GM23338 (cell line): ENCODE measurements around the gene EXOC4. TPM values are rescaled to one million over a fixed set of nuclear protein-coding genes. Genes with fewer than 3 reads are reported as not detected.

ENCODE experiments used
- ATAC-seq: fragments of 200-7000 bp; cut with Tn5 transposase; 3 replicates; pipeline ENCODE4 v1.9.1; 2020
- DNase-seq: peaks from one replicate; pipeline ENCODE4 v3.0.0-alpha.2; 2015; ENCODE audit warnings: low spot score
- H2AFZ ChIP-seq: fragments of 200-600 bp; sonication (generic); 2 replicates; pipeline ENCODE4 v1.8.0; 2016; ENCODE audit warnings: antibody characterized with exemption, mild to moderate bottlenecking, moderate library complexity
- H3F3A ChIP-seq: fragments of 200-600 bp; sonication (generic); replicated peaks from 2 replicates; pipeline ENCODE4 v1.8.0; 2017; ENCODE audit warnings: antibody characterized with exemption, mixed run types, low read depth
- H3K27ac ChIP-seq: fragments of 200-600 bp; sonication (generic); 2 replicates; pipeline ENCODE4 v1.6.1; 2016; ENCODE audit warnings: low read depth
- H3K27me3 ChIP-seq: fragments of 200-600 bp; sonication (generic); 2 replicates; pipeline ENCODE4 v1.8.0; 2016; ENCODE audit warnings: mild to moderate bottlenecking, mixed run types, moderate library complexity; ENCODE audit not compliant: insufficient read depth
- H3K36me3 ChIP-seq: fragments of 200-600 bp; sonication (generic); 2 replicates; pipeline ENCODE4 v1.8.0; 2016; ENCODE audit warnings: mild to moderate bottlenecking; ENCODE audit not compliant: insufficient read depth
- H3K4me1 ChIP-seq: fragments of 200-600 bp; sonication (generic); 2 replicates; pipeline ENCODE4 v1.8.0; 2016; ENCODE audit warnings: mild to moderate bottlenecking, moderate library complexity; ENCODE audit not compliant: insufficient read depth
- H3K4me2 ChIP-seq: fragments of 200-600 bp; sonication (generic); 2 replicates; pipeline ENCODE4 v1.7.1; 2017; ENCODE audit warnings: mixed run types
- H3K4me3 ChIP-seq: fragments of 200-600 bp; sonication (generic); 2 replicates; pipeline ENCODE4 v1.6.1; 2016; ENCODE audit warnings: mixed run types
- H3K79me2 ChIP-seq: fragments of 200-600 bp; sonication (generic); replicated peaks from 2 replicates; pipeline ENCODE4 v1.8.0; 2017; ENCODE audit warnings: mild to moderate bottlenecking; ENCODE audit not compliant: insufficient read depth
- H3K9me2 ChIP-seq: fragments of 200-600 bp; sonication (generic); 2 replicates; pipeline ENCODE4 v1.8.0; 2017; ENCODE audit not compliant: insufficient read depth
- H4K20me1 ChIP-seq: fragments of 200-600 bp; sonication (generic); replicated peaks from 2 replicates; pipeline ENCODE4 v1.8.0; 2017; ENCODE audit warnings: mild to moderate bottlenecking; ENCODE audit not compliant: insufficient read depth
- H3K27ac Mint-ChIP-seq: 2 replicates; pipeline ENCODE4 v1.8.0; 2020; ENCODE audit warnings: inconsistent platforms, mild to moderate bottlenecking, moderate library complexity, mixed read lengths
- H3K27me3 Mint-ChIP-seq: 3 replicates; pipeline ENCODE4 v1.8.0; 2022; ENCODE audit warnings: low read depth, mild to moderate bottlenecking, moderate library complexity, mixed read lengths, inconsistent platforms; ENCODE audit not compliant: insufficient read depth, poor library complexity
- H3K36me3 Mint-ChIP-seq: 3 replicates; pipeline ENCODE4 v1.8.0; 2021; ENCODE audit warnings: low read depth, mild to moderate bottlenecking, inconsistent platforms, moderate library complexity, mixed read lengths
- H3K4me1 Mint-ChIP-seq: 3 replicates; pipeline ENCODE4 v1.8.0; 2020; ENCODE audit warnings: mild to moderate bottlenecking, inconsistent platforms, mixed read lengths
- H3K4me3 Mint-ChIP-seq: 3 replicates; pipeline ENCODE4 v1.8.0; 2021; ENCODE audit warnings: moderate library complexity, mild to moderate bottlenecking, inconsistent platforms, mixed read lengths
- H3K9me3 Mint-ChIP-seq: 3 replicates; pipeline ENCODE4 v1.8.0; 2020; ENCODE audit warnings: moderate library complexity, mild to moderate bottlenecking, inconsistent platforms, mixed read lengths
- CREB1 ChIP-seq: fragments of 250-450 bp; sonication (Bioruptor Pico); IDR thresholded peaks from 2 replicates; pipeline ENCODE4 v1.5.0; 2020; ENCODE audit warnings: low read depth, mild to moderate bottlenecking, moderate library complexity
- EZH2 ChIP-seq: fragments of 200-600 bp; sonication (generic); IDR thresholded peaks from one replicate; pipeline ENCODE4 v1.8.0; 2017; ENCODE audit warnings: antibody characterized with exemption, mild to moderate bottlenecking, low read depth; ENCODE audit not compliant: unreplicated experiment
- EZH2phosphoT487 ChIP-seq: fragments of 200-600 bp; sonication (generic); IDR thresholded peaks from one replicate; pipeline ENCODE4 v1.8.1; 2018; ENCODE audit warnings: antibody characterized with exemption; ENCODE audit not compliant: unreplicated experiment
- JUNB ChIP-seq: IDR thresholded peaks from one replicate; pipeline ENCODE4 v1.6.1; 2016; ENCODE audit warnings: antibody characterized with exemption; ENCODE audit not compliant: unreplicated experiment
- NANOG ChIP-seq: IDR thresholded peaks from 2 replicates; pipeline ENCODE4 v1.6.1; 2016; ENCODE audit warnings: antibody characterized with exemption, borderline replicate concordance
- POLR2AphosphoS5 ChIP-seq: IDR thresholded peaks from 2 replicates; pipeline ENCODE4 v1.6.1; 2016; ENCODE audit warnings: antibody characterized with exemption, low read depth
- STAT1 ChIP-seq: IDR thresholded peaks from one replicate; pipeline ENCODE4 v1.6.1; 2016; ENCODE audit warnings: antibody characterized with exemption; ENCODE audit not compliant: unreplicated experiment
- ZNF114 ChIP-seq: fragments of 250-450 bp; sonication (Bioruptor Pico); IDR thresholded peaks from 2 replicates; pipeline ENCODE4 v1.5.0; 2020; ENCODE audit warnings: mild to moderate bottlenecking, moderate library complexity
- ZNF331 ChIP-seq: fragments of 250-450 bp; sonication (Bioruptor Pico); IDR thresholded peaks from 2 replicates; pipeline ENCODE4 v1.5.0; 2020; ENCODE audit warnings: low read depth, mild to moderate bottlenecking, moderate library complexity
- polyA plus RNA-seq: library from polyadenylated mRNA; unstranded; fragments of >200 nt; fragmentation: Nextera tagmentation; extraction: Ambion mirVana; gene quantifications from 2 replicates; pipeline ENCODE4 v1.2.1, GENCODE V29; 2016
- total RNA-seq: library from RNA; depleted of rRNA; stranded (reverse); fragments of >200 nt; shearing (Covaris generic); gene quantifications from 2 replicates; pipeline ENCODE4 v1.2.3, GENCODE V29; 2014
- TF ChIP-seq, protein P1 (sequence below): fragments of 250-450 bp; sonication (Bioruptor Pico); IDR thresholded peaks from 2 replicates; pipeline ENCODE4 v1.5.0; 2020; ENCODE audit warnings: mild to moderate bottlenecking, moderate library complexity
- TF ChIP-seq, protein P2 (sequence below), 2 experiments: fragments of 200-600 bp in 1 of 2; sonication (generic) in 1 of 2; conservative IDR thresholded peaks; 2 replicates each; pipeline versions ENCODE4 v1.5.1 to v1.6.1; 2016 to 2017; ENCODE audit warnings: antibody characterized with exemption in 2 of 2, low read depth in 2 of 2, mild to moderate bottlenecking in 2 of 2, moderate library complexity in 1 of 2
- TF ChIP-seq, protein P3 (sequence below): IDR thresholded peaks from 2 replicates; pipeline ENCODE4 v1.6.1; 2016; ENCODE audit warnings: antibody characterized with exemption
- TF ChIP-seq, protein P4 (sequence below): IDR thresholded peaks from one replicate; pipeline ENCODE4 v1.6.1; 2018; ENCODE audit warnings: antibody characterized with exemption; ENCODE audit not compliant: unreplicated experiment

EXOC4 gene
- total and polyA plus RNA-seq, 2 experiments from 2014 or later: 37.5 to 52.7 TPM

GRCh38 chr7:133783276-133783675 lies 530.4 kb downstream of the EXOC4 start:
- no peaks in the 10 kb centered on the region for H3K4me1 ChIP-seq
- H3K36me3 ChIP-seq: no peaks in the 10 kb centered on the region; the same call in 1 of the 2 replicates
- no peak overlapping the region for H3K4me3 Mint-ChIP-seq
- no peaks in the 10 kb centered on the region; the same call in none of the 2 replicates for H4K20me1 ChIP-seq
- no peak overlapping the region for H3K27ac Mint-ChIP-seq
- peaks cover 12% of the 10 kb centered on the region; the same call in 2 of the 3 replicates for H3K36me3 Mint-ChIP-seq
- H3K4me2 ChIP-seq: no peak overlapping the region
- H2AFZ ChIP-seq: no peak overlapping the region
- no peaks in the 10 kb centered on the region for H3K79me2 ChIP-seq
- H3K9me3 Mint-ChIP-seq: peaks cover 6% of the 10 kb centered on the region; the same call in 1 of the 3 replicates
- DNase-seq: no peak
- no peaks in the 10 kb centered on the region for H3F3A ChIP-seq
- peaks cover 6% of the 10 kb centered on the region for H3K9me2 ChIP-seq
- no peak overlapping the region for H3K4me3 ChIP-seq
- no peak for ATAC-seq
- no peak for TF ChIP-seq NANOG
- TF ChIP-seq, protein P1, sequence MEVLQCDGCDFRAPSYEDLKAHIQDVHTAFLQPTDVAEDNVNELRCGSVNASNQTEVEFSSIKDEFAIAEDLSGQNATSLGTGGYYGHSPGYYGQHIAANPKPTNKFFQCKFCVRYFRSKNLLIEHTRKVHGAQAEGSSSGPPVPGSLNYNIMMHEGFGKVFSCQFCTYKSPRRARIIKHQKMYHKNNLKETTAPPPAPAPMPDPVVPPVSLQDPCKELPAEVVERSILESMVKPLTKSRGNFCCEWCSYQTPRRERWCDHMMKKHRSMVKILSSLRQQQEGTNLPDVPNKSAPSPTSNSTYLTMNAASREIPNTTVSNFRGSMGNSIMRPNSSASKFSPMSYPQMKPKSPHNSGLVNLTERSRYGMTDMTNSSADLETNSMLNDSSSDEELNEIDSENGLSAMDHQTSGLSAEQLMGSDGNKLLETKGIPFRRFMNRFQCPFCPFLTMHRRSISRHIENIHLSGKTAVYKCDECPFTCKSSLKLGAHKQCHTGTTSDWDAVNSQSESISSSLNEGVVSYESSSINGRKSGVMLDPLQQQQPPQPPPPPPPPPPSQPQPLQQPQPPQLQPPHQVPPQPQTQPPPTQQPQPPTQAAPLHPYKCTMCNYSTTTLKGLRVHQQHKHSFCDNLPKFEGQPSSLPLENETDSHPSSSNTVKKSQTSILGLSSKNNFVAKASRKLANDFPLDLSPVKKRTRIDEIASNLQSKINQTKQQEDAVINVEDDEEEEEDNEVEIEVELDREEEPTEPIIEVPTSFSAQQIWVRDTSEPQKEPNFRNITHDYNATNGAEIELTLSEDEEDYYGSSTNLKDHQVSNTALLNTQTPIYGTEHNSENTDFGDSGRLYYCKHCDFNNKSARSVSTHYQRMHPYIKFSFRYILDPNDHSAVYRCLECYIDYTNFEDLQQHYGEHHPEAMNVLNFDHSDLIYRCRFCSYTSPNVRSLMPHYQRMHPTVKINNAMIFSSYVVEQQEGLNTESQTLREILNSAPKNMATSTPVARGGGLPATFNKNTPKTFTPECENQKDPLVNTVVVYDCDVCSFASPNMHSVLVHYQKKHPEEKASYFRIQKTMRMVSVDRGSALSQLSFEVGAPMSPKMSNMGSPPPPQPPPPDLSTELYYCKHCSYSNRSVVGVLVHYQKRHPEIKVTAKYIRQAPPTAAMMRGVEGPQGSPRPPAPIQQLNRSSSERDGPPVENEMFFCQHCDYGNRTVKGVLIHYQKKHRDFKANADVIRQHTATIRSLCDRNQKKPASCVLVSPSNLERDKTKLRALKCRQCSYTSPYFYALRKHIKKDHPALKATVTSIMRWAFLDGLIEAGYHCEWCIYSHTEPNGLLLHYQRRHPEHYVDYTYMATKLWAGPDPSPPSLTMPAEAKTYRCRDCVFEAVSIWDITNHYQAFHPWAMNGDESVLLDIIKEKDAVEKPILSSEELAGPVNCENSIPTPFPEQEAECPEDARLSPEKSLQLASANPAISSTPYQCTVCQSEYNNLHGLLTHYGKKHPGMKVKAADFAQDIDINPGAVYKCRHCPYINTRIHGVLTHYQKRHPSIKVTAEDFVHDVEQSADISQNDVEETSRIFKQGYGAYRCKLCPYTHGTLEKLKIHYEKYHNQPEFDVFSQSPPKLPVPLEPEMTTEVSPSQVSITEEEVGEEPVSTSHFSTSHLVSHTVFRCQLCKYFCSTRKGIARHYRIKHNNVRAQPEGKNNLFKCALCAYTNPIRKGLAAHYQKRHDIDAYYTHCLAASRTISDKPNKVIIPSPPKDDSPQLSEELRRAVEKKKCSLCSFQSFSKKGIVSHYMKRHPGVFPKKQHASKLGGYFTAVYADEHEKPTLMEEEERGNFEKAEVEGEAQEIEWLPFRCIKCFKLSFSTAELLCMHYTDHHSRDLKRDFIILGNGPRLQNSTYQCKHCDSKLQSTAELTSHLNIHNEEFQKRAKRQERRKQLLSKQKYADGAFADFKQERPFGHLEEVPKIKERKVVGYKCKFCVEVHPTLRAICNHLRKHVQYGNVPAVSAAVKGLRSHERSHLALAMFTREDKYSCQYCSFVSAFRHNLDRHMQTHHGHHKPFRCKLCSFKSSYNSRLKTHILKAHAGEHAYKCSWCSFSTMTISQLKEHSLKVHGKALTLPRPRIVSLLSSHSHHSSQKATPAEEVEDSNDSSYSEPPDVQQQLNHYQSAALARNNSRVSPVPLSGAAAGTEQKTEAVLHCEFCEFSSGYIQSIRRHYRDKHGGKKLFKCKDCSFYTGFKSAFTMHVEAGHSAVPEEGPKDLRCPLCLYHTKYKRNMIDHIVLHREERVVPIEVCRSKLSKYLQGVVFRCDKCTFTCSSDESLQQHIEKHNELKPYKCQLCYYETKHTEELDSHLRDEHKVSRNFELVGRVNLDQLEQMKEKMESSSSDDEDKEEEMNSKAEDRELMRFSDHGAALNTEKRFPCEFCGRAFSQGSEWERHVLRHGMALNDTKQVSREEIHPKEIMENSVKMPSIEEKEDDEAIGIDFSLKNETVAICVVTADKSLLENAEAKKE (CRISPR knock-in tag): no peak
- no peak for TF ChIP-seq ZNF331
- TF ChIP-seq EZH2phosphoT487: no peak
- no peak for TF ChIP-seq ZNF114
- TF ChIP-seq, protein P2, sequence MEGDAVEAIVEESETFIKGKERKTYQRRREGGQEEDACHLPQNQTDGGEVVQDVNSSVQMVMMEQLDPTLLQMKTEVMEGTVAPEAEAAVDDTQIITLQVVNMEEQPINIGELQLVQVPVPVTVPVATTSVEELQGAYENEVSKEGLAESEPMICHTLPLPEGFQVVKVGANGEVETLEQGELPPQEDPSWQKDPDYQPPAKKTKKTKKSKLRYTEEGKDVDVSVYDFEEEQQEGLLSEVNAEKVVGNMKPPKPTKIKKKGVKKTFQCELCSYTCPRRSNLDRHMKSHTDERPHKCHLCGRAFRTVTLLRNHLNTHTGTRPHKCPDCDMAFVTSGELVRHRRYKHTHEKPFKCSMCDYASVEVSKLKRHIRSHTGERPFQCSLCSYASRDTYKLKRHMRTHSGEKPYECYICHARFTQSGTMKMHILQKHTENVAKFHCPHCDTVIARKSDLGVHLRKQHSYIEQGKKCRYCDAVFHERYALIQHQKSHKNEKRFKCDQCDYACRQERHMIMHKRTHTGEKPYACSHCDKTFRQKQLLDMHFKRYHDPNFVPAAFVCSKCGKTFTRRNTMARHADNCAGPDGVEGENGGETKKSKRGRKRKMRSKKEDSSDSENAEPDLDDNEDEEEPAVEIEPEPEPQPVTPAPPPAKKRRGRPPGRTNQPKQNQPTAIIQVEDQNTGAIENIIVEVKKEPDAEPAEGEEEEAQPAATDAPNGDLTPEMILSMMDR (conservative IDR thresholded peaks at IDR 0.05; ENCODE audit: low read depth in 2 of 2): no peak
- TF ChIP-seq STAT1: no peak
- TF ChIP-seq JUNB: no peak
- no peak for TF ChIP-seq POLR2AphosphoS5
- TF ChIP-seq, protein P3, sequence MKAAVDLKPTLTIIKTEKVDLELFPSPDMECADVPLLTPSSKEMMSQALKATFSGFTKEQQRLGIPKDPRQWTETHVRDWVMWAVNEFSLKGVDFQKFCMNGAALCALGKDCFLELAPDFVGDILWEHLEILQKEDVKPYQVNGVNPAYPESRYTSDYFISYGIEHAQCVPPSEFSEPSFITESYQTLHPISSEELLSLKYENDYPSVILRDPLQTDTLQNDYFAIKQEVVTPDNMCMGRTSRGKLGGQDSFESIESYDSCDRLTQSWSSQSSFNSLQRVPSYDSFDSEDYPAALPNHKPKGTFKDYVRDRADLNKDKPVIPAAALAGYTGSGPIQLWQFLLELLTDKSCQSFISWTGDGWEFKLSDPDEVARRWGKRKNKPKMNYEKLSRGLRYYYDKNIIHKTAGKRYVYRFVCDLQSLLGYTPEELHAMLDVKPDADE: no peak
- TF ChIP-seq, protein P4, sequence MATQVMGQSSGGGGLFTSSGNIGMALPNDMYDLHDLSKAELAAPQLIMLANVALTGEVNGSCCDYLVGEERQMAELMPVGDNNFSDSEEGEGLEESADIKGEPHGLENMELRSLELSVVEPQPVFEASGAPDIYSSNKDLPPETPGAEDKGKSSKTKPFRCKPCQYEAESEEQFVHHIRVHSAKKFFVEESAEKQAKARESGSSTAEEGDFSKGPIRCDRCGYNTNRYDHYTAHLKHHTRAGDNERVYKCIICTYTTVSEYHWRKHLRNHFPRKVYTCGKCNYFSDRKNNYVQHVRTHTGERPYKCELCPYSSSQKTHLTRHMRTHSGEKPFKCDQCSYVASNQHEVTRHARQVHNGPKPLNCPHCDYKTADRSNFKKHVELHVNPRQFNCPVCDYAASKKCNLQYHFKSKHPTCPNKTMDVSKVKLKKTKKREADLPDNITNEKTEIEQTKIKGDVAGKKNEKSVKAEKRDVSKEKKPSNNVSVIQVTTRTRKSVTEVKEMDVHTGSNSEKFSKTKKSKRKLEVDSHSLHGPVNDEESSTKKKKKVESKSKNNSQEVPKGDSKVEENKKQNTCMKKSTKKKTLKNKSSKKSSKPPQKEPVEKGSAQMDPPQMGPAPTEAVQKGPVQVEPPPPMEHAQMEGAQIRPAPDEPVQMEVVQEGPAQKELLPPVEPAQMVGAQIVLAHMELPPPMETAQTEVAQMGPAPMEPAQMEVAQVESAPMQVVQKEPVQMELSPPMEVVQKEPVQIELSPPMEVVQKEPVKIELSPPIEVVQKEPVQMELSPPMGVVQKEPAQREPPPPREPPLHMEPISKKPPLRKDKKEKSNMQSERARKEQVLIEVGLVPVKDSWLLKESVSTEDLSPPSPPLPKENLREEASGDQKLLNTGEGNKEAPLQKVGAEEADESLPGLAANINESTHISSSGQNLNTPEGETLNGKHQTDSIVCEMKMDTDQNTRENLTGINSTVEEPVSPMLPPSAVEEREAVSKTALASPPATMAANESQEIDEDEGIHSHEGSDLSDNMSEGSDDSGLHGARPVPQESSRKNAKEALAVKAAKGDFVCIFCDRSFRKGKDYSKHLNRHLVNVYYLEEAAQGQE: no peak
- no peak for TF ChIP-seq CREB1 (CRISPR knock-in tag)
- TF ChIP-seq EZH2: no peak
- H3K27ac ChIP-seq: no peak overlapping the region
- H3K27me3 ChIP-seq: no peaks in the 10 kb centered on the region
- H3K4me1 Mint-ChIP-seq: no peaks in the 10 kb centered on the region
- no peaks in the 10 kb centered on the region for H3K27me3 Mint-ChIP-seq
